HL-60/S4 treated with retinoic acid at 250 ng/mL for 4 days and 3 days (cell line): ENCODE results near the gene ZDHHC14.

Source experiments
- in situ Hi-C: fragments of 300-500 bp; cut with MboI; formaldehyde crosslinking; loops from 2 replicates; pipeline ENCODE4 v1.7.0; 2022; ENCODE audit warnings: low sequenced_read_pairs

The ZDHHC14 gene

GRCh38 chr6:157653521-157653920 is 272.5 kb downstream of the ZDHHC14 start:
- in situ Hi-C loops: no loop called here

- in situ Hi-C loops: no loop called here
Observed at GRCh38 chr6:157655139-157655538, 274.1 kb downstream of the ZDHHC14 start.

GRCh38 chr6:157656437-157656997 is 275.5 kb downstream of the ZDHHC14 start:
- in situ Hi-C loops: no loop called here

- in situ Hi-C loops: no loop called here
Observed at GRCh38 chr6:157657754-157658153, 276.8 kb downstream of the ZDHHC14 start.

GRCh38 chr6:157658301-157658700 is 277.3 kb downstream of the ZDHHC14 start:
- in situ Hi-C loops: no loop called here

- in situ Hi-C loops: no loop called here
Observed at GRCh38 chr6:157659536-157660271, 278.7 kb downstream of the ZDHHC14 start.

GRCh38 chr6:157660414-157660813 is 279.4 kb downstream of the ZDHHC14 start:
- in situ Hi-C loops: no loop called here

GRCh38 chr6:157661652-157662051 is 280.7 kb downstream of the ZDHHC14 start:
- in situ Hi-C loops: no loop called here

GRCh38 chr6:157663261-157663660 is 282.3 kb downstream of the ZDHHC14 start:
- in situ Hi-C loops: no loop called here

GRCh38 chr6:157665180-157665579 is 284.2 kb downstream of the ZDHHC14 start:
- in situ Hi-C loops: no loop called here

GRCh38 chr6:157666729-157667128 is 285.7 kb downstream of the ZDHHC14 start:
- in situ Hi-C loops: no loop called here

- in situ Hi-C loops: no loop called here
Observed at GRCh38 chr6:157667211-157668008, 286.4 kb downstream of the ZDHHC14 start.

GRCh38 chr6:157668009-157668401 is 287.0 kb downstream of the ZDHHC14 start:
- in situ Hi-C loops: no loop called here

- in situ Hi-C loops: no loop called here
Observed at GRCh38 chr6:157668713-157669112, 287.7 kb downstream of the ZDHHC14 start.

- in situ Hi-C loops: no loop called here
Observed at GRCh38 chr6:157669323-157669722, 288.3 kb downstream of the ZDHHC14 start.

GRCh38 chr6:157669747-157670216 is 288.8 kb downstream of the ZDHHC14 start:
- in situ Hi-C loops: no loop called here

- in situ Hi-C loops: no loop called here
Observed at GRCh38 chr6:157670466-157671186, 289.6 kb downstream of the ZDHHC14 start.

- in situ Hi-C loops: no loop called here
Observed at GRCh38 chr6:157672726-157673412, 291.9 kb downstream of the ZDHHC14 start.

GRCh38 chr6:157673596-157673995 is 292.6 kb downstream of the ZDHHC14 start:
- in situ Hi-C loops: no loop called here

GRCh38 chr6:157674061-157674460 is 293.1 kb downstream of the ZDHHC14 start:
- in situ Hi-C loops: no loop called here

- in situ Hi-C loops: no loop called here
Observed at GRCh38 chr6:157675831-157676230, 294.8 kb downstream of the ZDHHC14 start.
